ENCODE data around the gene BCL11B.

DNA sequence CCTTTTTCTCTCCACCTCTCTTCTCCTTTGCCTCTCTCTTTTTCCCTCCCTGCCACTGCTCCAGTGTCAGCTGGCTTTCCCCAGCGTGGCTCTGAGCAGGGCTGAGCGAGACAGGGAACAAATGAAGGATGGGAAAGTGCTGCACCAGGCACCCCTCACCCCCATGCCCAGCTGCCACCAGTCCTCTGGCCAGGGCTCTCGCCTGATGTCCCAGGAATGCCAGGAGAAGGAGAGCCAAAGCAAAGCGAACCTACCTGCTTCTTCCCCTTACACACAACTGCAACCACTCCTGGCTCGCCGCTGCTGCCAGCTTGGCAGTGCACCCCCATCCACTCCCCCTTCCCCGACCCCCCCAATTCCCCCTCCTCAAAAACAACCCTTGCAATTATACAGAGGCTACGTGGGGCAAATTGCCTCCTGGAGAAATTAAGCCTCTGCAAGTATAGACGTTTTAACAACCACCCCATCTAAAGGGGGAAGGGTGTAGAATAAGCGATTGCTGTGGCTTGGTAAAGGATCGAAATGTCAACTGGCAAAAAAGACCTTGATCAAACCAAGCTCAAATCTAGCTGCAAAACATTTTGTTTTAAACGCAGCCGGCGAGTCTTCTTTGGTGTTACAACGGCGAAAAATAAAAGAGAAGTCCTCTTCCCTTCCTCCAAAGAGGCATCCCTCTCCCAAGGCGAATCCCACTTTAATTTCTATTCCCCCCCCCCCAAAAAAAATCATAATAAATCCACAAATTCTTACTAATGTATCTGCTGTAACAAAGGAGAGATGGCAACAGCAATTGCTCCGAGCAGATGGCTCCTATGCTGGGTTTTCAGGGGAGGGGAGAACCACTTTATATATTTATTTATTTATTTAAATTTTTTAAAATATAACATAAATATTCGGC is 2.9 kb downstream of the BCL11B start:
- TF ChIP-seq, protein P1, sequence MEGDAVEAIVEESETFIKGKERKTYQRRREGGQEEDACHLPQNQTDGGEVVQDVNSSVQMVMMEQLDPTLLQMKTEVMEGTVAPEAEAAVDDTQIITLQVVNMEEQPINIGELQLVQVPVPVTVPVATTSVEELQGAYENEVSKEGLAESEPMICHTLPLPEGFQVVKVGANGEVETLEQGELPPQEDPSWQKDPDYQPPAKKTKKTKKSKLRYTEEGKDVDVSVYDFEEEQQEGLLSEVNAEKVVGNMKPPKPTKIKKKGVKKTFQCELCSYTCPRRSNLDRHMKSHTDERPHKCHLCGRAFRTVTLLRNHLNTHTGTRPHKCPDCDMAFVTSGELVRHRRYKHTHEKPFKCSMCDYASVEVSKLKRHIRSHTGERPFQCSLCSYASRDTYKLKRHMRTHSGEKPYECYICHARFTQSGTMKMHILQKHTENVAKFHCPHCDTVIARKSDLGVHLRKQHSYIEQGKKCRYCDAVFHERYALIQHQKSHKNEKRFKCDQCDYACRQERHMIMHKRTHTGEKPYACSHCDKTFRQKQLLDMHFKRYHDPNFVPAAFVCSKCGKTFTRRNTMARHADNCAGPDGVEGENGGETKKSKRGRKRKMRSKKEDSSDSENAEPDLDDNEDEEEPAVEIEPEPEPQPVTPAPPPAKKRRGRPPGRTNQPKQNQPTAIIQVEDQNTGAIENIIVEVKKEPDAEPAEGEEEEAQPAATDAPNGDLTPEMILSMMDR (IDR thresholded peaks at IDR 0.05) = no peak
- TF ChIP-seq EZH2 (IDR thresholded peaks at IDR 0.05) = no peak

Measured in neural progenitor cell (in vitro differentiated cells).